ENCODE measurements around the gene TULP1. TPM values are rescaled to one million over a fixed set of nuclear protein-coding genes. Genes with fewer than 3 reads are reported as not detected.

TULP1 gene
- total and polyA plus RNA-seq, 2 experiments from 2014 or later: not detected

- Histone ChIP-seq H3K79me2 (ENCODE audit: insufficient read depth) (no peaks in the 10 kb centered on the region), H3K27ac (no peak overlapping the region), H3K9me3 (ENCODE audit: low read depth) (no peaks in the 10 kb centered on the region), H3K4me3 (no peak overlapping the region), H2AFZ (no peak overlapping the region), H3K27me3 (replicated peaks; ENCODE audit: insufficient read depth) (no peaks in the 10 kb centered on the region), H3K36me3 (ENCODE audit: low read depth) (peaks cover under 1% of the 10 kb centered on the region; the same call in 1 of the 2 replicates), H3K9ac (no peak overlapping the region), H3F3A (ENCODE audit: insufficient read depth) (peaks cover 28% of the 10 kb centered on the region), H3K9me2 (ENCODE audit: insufficient read depth) (no peaks in the 10 kb centered on the region), H3K4me1 (ENCODE audit: insufficient read depth) (no peaks in the 10 kb centered on the region), H4K20me1 (ENCODE audit: insufficient read depth) (no peaks in the 10 kb centered on the region), H3K4me2 (ENCODE audit: unreplicated experiment) (no peak overlapping the region)
- 89 to 94% methylated on average over 5 of the region's 5 CpGs for WGBS, 2 experiments (ENCODE audit: low coverage in 1 of 2, low lambda C conversion rate in 2 of 2, missing lambda C conversion rate in 2 of 2)
- in situ Hi-C loops (cut with MboI): no loop called here
- TF ChIP-seq EZH2 (IDR thresholded peaks at IDR 0.05; ENCODE audit: insufficient read depth, poor library complexity, severe bottlenecking): no peak
- no peak for TF ChIP-seq EZH2phosphoT487 (IDR thresholded peaks at IDR 0.05; ENCODE audit: insufficient read depth, low read depth)
- DNase-seq: no peak
Measured at GRCh38 chr6:35477551-35478179, 35.0 kb downstream of the TULP1 start.

- no peak overlapping the region for H3K9ac ChIP-seq
- H3K79me2 ChIP-seq (ENCODE audit: insufficient read depth): peaks cover 1% of the 10 kb centered on the region; the same call in 1 of the 2 replicates
- in situ Hi-C loops (cut with MboI): no loop called here
- H3K36me3 ChIP-seq (ENCODE audit: low read depth): peaks cover 7% of the 10 kb centered on the region; the same call in 1 of the 2 replicates
- no peaks in the 10 kb centered on the region for H3K9me2 ChIP-seq (ENCODE audit: insufficient read depth)
- no peaks in the 10 kb centered on the region for H3K27me3 ChIP-seq (replicated peaks; ENCODE audit: insufficient read depth)
- no peak overlapping the region for H3K27ac ChIP-seq
- no peaks in the 10 kb centered on the region for H3K9me3 ChIP-seq (ENCODE audit: low read depth)
- H3K4me1 ChIP-seq (ENCODE audit: insufficient read depth): peaks cover 3% of the 10 kb centered on the region; the same call in 1 of the 2 replicates
- no peak overlapping the region for H2AFZ ChIP-seq
- H4K20me1 ChIP-seq (ENCODE audit: insufficient read depth): peaks cover 3% of the 10 kb centered on the region; the same call in 1 of the 2 replicates
- TF ChIP-seq EZH2 (IDR thresholded peaks at IDR 0.05; ENCODE audit: insufficient read depth, poor library complexity, severe bottlenecking) (no peak), EZH2phosphoT487 (IDR thresholded peaks at IDR 0.05; ENCODE audit: insufficient read depth, low read depth) (no peak)
- H3F3A ChIP-seq (ENCODE audit: insufficient read depth): peaks cover 35% of the 10 kb centered on the region
- WGBS, 2 experiments (ENCODE audit: low coverage in 1 of 2, low lambda C conversion rate in 2 of 2, missing lambda C conversion rate in 2 of 2): 88 to 90% methylated on average over 8 of the region's 8 CpGs
- no peak overlapping the region for H3K4me2 ChIP-seq (ENCODE audit: unreplicated experiment)
- no peak for DNase-seq
- H3K4me3 ChIP-seq: no peak overlapping the region
Measured at GRCh38 chr6:35477028-35477427, 35.7 kb downstream of the TULP1 start.

GRCh38 chr6:35476004-35476403 lies 36.7 kb downstream of the TULP1 start:
- no peak for DNase-seq
- WGBS, 2 experiments (ENCODE audit: low coverage in 1 of 2, low lambda C conversion rate in 2 of 2, missing lambda C conversion rate in 2 of 2): 86 to 89% methylated on average over 11 to 14 of the region's 14 CpGs
- in situ Hi-C loops (cut with MboI): no loop called here

GRCh38 chr6:35475573-35475972 lies 37.1 kb downstream of the TULP1 start:
- no peak for DNase-seq
- Histone ChIP-seq H3K79me2 (ENCODE audit: insufficient read depth) (peaks cover 16% of the 10 kb centered on the region), H3K4me1 (ENCODE audit: insufficient read depth) (peaks cover 12% of the 10 kb centered on the region), H3K9me3 (ENCODE audit: low read depth) (no peaks in the 10 kb centered on the region), H3K27ac (no peak overlapping the region), H3K27me3 (replicated peaks; ENCODE audit: insufficient read depth) (no peaks in the 10 kb centered on the region), H3K4me3 (no peak overlapping the region), H3K4me2 (ENCODE audit: unreplicated experiment) (no peak overlapping the region), H3K36me3 (ENCODE audit: low read depth) (peaks cover 22% of the 10 kb centered on the region), H4K20me1 (ENCODE audit: insufficient read depth) (peaks cover 7% of the 10 kb centered on the region; the same call in 1 of the 2 replicates), H3K9ac (no peak overlapping the region), H2AFZ (no peak overlapping the region), H3K9me2 (ENCODE audit: insufficient read depth) (no peaks in the 10 kb centered on the region), H3F3A (ENCODE audit: insufficient read depth) (peaks cover 49% of the 10 kb centered on the region)
- no peak for TF ChIP-seq EZH2 (IDR thresholded peaks at IDR 0.05; ENCODE audit: insufficient read depth, poor library complexity, severe bottlenecking)
- no peak for TF ChIP-seq EZH2phosphoT487 (IDR thresholded peaks at IDR 0.05; ENCODE audit: insufficient read depth, low read depth)
- 87 to 94% methylated on average over 4 of the region's 4 CpGs for WGBS, 2 experiments (ENCODE audit: low coverage in 1 of 2, low lambda C conversion rate in 2 of 2, missing lambda C conversion rate in 2 of 2)
- in situ Hi-C loops (cut with MboI): no loop called here

More at GRCh38 chr6:35476004-35476403, 36.7 kb downstream of the TULP1 start:
- Histone ChIP-seq H3K4me2 (ENCODE audit: unreplicated experiment) (no peak overlapping the region), H2AFZ (no peak overlapping the region), H4K20me1 (ENCODE audit: insufficient read depth) (peaks cover 6% of the 10 kb centered on the region; the same call in 1 of the 2 replicates), H3K9me2 (ENCODE audit: insufficient read depth) (no peaks in the 10 kb centered on the region), H3K36me3 (ENCODE audit: low read depth) (peaks cover 17% of the 10 kb centered on the region; the same call in 1 of the 2 replicates), H3K9me3 (ENCODE audit: low read depth) (no peaks in the 10 kb centered on the region), H3K79me2 (ENCODE audit: insufficient read depth) (peaks cover 12% of the 10 kb centered on the region; the same call in 1 of the 2 replicates), H3F3A (ENCODE audit: insufficient read depth) (peaks cover 45% of the 10 kb centered on the region), H3K9ac (no peak overlapping the region), H3K4me1 (ENCODE audit: insufficient read depth) (peaks cover 8% of the 10 kb centered on the region; the same call in 1 of the 2 replicates), H3K4me3 (no peak overlapping the region), H3K27ac (no peak overlapping the region), H3K27me3 (replicated peaks; ENCODE audit: insufficient read depth) (no peaks in the 10 kb centered on the region)
- TF ChIP-seq EZH2phosphoT487 (IDR thresholded peaks at IDR 0.05; ENCODE audit: insufficient read depth, low read depth) (no peak), EZH2 (IDR thresholded peaks at IDR 0.05; ENCODE audit: insufficient read depth, poor library complexity, severe bottlenecking) (no peak)
